Activated naive CD4-positive, alpha-beta T cell treated with anti-CD3 and anti-CD28 coated beads for 36 hours (primary cell): ENCODE measurements around the gene PCDHGA6. TPM values are rescaled to one million over a fixed set of nuclear protein-coding genes. Genes with fewer than 3 reads are reported as not detected.
"Not testable (repeated sequence)": the region's sequence is repeated elsewhere in the genome, so short reads cannot be mapped to it uniquely, and the experiment has no call there.

ENCODE experiments used
- CTCF ChIA-PET: fragments of 350-600 bp; sonication (Branson Sonifier 250); formaldehyde crosslinking; loops from one replicate; lab custom pipeline; 2021; ENCODE audit warnings: antibody characterized with exemption; lab: Charles Lee
- DNase-seq: peaks from one replicate; pipeline ENCODE4 v3.0.0-alpha.2; 2020
- H3K27ac Mint-ChIP-seq: one replicate; pipeline ENCODE4 v1.8.0; 2021; ENCODE audit warnings: mild to moderate bottlenecking, mixed read lengths
- H3K27me3 Mint-ChIP-seq: one replicate; pipeline ENCODE4 v1.8.0; 2021; ENCODE audit warnings: low read depth, mixed read lengths
- H3K36me3 Mint-ChIP-seq: one replicate; pipeline ENCODE4 v1.8.0; 2021; ENCODE audit warnings: low read depth, mixed read lengths
- H3K4me1 Mint-ChIP-seq: one replicate; pipeline ENCODE4 v1.8.0; 2021; ENCODE audit warnings: low read depth, mixed read lengths
- H3K4me3 Mint-ChIP-seq: one replicate; pipeline ENCODE4 v1.8.0; 2021; ENCODE audit warnings: mild to moderate bottlenecking, moderate library complexity, mixed read lengths
- H3K9me3 Mint-ChIP-seq: one replicate; pipeline ENCODE4 v1.8.0; 2021; ENCODE audit warnings: mixed read lengths
- intact Hi-C: fragments of 100-400 bp; cut with micrococcal nuclease; formaldehyde crosslinking; loops from one replicate; pipeline ENCODE4 v1.15.1; 2023
- total RNA-seq, 2 experiments: library from RNA; stranded (reverse); gene quantifications; one replicate each; pipeline ENCODE4 v1.2.3, GENCODE V29; 2021

The PCDHGA6 gene
- total RNA-seq, 2 experiments from 2014 or later: 0.05 to 0.07 TPM

DNA sequence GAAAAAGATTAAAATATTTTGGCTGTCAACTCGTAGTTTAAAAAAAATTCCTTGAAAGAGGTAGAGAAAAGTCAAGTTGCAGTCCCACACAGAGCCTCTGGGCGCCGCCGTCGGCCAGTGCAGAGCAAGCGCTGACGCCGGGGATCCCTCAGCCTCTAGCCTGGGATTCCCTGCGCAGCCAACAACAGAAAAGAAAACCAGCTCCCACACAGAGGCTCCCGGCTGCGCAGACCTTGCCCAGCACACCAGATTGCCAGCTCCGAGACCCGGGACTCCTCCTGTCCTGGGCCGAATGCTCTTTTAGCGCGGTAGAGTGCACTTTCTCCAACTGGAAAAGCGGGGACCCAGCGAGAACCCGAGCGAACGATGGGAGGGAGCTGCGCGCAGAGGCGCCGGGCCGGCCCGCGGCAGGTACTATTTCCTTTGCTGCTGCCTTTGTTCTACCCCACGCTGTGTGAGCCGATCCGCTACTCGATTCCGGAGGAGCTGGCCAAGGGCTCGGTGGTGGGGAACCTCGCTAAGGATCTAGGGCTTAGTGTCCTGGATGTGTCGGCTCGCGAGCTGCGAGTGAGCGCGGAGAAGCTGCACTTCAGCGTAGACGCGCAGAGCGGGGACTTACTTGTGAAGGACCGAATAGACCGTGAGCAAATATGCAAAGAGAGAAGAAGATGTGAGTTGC lies 43.9 kb downstream of the PCDHGA6 start, which contains the start of gene PCDHGB7:
Gene PCDHGB7, plus strand, starts transcription at position 184 of the 679 bp plus-strand sequence. Its CDS starts 183 bp downstream, at position 367.
- H3K36me3 Mint-ChIP-seq: peaks cover 33% of the 10 kb centered on the region
- CTCF ChIA-PET: interaction anchor here (0.9 to 7.2 kb wide), 5 partner anchors 9 to 149 kb away, joined by 3 to 45 read pairs (median 7); partner anchors contain the start of gene PCDHGB6
- H3K27ac Mint-ChIP-seq: not testable (repeated sequence)

GRCh38 chr5:141419074-141419880 lies 45.6 kb downstream of the PCDHGA6 start:
- peaks cover 73% of the 10 kb centered on the region for H3K27me3 Mint-ChIP-seq
- no peak for DNase-seq
- peaks cover 31% of the 10 kb centered on the region for H3K36me3 Mint-ChIP-seq
- peak overlapping the region; percentile 2 for H3K27ac Mint-ChIP-seq
- CTCF ChIA-PET: interaction anchor here (0.6 to 7.2 kb wide), 3 partner anchors 94 to 145 kb away, joined by 3 to 45 read pairs (median 13); no protein-coding TSS in a partner anchor
- H3K4me3 Mint-ChIP-seq: no peak overlapping the region
- intact Hi-C loops: loop anchor here (10.0 kb wide), 1 partner anchor 456 kb away; the partner anchor contains the start of gene PCDH1
- H3K9me3 Mint-ChIP-seq: peaks cover 32% of the 10 kb centered on the region
- H3K4me1 Mint-ChIP-seq: peaks cover 7% of the 10 kb centered on the region

More for the DNA sequence above, 43.9 kb downstream of the PCDHGA6 start, which contains the start of gene PCDHGB7:
- Mint-ChIP-seq H3K4me3 (peak within 1 kb of the TSS; percentile 67), H3K27me3 (peaks cover 78% of the 10 kb centered on the region), H3K9me3 (peaks cover 28% of the 10 kb centered on the region), H3K4me1 (peaks cover 16% of the 10 kb centered on the region)
- DNase-seq: peak; percentile 75
- intact Hi-C loops: loop anchor here (1.0 to 10.0 kb wide), 3 partner anchors 13 to 457 kb away; partner anchors contain the start of genes PCDH1 and PCDHGA12

DNA sequence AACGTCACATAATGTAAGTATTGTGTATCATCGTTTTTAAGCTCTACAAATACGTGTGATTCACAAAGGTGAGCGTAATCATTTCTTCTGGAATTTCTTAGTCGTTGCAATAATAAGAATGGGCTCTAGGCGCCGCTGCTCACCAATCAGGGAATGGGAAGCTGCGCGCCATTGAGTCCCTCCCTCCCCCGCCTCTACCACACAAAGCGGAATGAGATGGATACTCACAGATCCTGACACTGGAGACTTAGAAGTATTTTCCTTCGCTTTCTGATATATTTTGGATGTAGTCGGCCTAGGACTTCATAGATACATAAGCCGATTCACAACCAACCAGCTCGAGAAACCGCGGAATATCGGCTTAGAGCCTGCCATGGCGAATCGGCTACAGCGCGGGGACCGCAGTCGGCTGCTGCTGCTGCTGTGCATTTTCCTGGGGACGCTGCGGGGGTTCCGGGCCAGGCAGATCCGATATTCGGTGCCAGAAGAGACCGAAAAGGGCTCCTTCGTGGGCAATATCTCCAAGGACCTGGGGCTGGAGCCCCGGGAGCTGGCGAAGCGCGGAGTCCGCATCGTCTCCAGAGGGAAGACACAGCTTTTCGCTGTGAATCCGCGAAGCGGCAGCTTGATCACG lies 47.3 kb downstream of the PCDHGA6 start, which contains the start of gene PCDHGA11:
Gene PCDHGA11, plus strand, starts transcription at position 197 of the 634 bp plus-strand sequence. Its CDS starts 177 bp downstream, at position 374.
- H3K4me3 Mint-ChIP-seq: peak within 1 kb of the TSS; percentile 77
- intact Hi-C loops: loop anchor here (1.0 to 5.0 kb wide), 4 partner anchors 49 to 103 kb away; partner anchors contain the start of genes PCDHGA6, PCDHGB3 and PCDHGC3
- peaks cover 28% of the 10 kb centered on the region for H3K9me3 Mint-ChIP-seq
- H3K27ac Mint-ChIP-seq: no peak within 1 kb of the TSS
- peaks cover 25% of the 10 kb centered on the region for H3K36me3 Mint-ChIP-seq
- peak; percentile 71 for DNase-seq
- peaks cover 69% of the 10 kb centered on the region for H3K27me3 Mint-ChIP-seq
- peaks cover 3% of the 10 kb centered on the region for H3K4me1 Mint-ChIP-seq
- CTCF ChIA-PET: interaction anchor here (0.7 to 2.2 kb wide), 26 partner anchors 8 to 249 kb away, joined by 3 to 34 read pairs (median 4); partner anchors contain the start of genes PCDHGA10, PCDHGA12, PCDHGA5 and PCDHGA6

- H3K4me1 Mint-ChIP-seq: peaks cover 3% of the 10 kb centered on the region
- no peak for DNase-seq
- CTCF ChIA-PET: interaction anchor here (0.7 to 2.2 kb wide), 22 partner anchors 9 to 146 kb away, joined by 3 to 34 read pairs (median 5); partner anchors contain the start of genes PCDHGA10, PCDHGA12, PCDHGA5 and PCDHGA8
- no peak overlapping the region for H3K27ac Mint-ChIP-seq
- peak overlapping the region; percentile 77 for H3K4me3 Mint-ChIP-seq
- peaks cover 22% of the 10 kb centered on the region for H3K36me3 Mint-ChIP-seq
- peaks cover 70% of the 10 kb centered on the region for H3K27me3 Mint-ChIP-seq
- H3K9me3 Mint-ChIP-seq: peaks cover 28% of the 10 kb centered on the region
- intact Hi-C loops: loop anchor here (1.0 to 5.0 kb wide), 4 partner anchors 49 to 103 kb away; partner anchors contain the start of genes PCDHGA6, PCDHGB3 and PCDHGC3
Measured at GRCh38 chr5:141421489-141421855, 47.8 kb downstream of the PCDHGA6 start.

DNA sequence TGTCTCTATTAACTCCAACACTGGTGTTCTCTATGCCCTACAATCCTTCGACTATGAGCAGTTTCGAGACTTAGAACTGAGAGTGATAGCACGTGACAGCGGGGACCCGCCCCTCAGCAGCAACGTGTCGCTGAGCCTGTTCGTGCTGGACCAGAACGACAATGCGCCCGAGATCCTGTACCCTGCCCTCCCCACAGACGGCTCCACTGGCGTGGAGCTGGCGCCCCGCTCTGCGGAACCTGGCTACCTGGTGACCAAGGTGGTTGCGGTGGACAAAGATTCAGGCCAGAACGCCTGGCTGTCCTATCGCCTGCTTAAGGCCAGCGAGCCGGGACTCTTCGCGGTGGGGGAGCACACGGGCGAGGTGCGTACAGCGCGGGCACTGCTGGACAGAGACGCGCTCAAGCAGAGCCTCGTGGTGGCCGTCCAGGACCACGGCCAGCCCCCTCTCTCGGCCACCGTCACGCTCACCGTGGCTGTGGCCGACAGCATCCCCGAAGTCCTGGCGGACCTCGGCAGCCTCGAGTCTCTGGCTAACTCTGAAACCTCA lies 49.1 kb downstream of the PCDHGA6 start:
- H3K27ac Mint-ChIP-seq: no peak overlapping the region
- CTCF ChIA-PET: interaction anchor here (0.6 kb wide), 1 partner anchor 102 kb away, joined by 5 read pairs; no protein-coding TSS in a partner anchor
- peaks cover 3% of the 10 kb centered on the region for H3K4me1 Mint-ChIP-seq
- no peak overlapping the region for H3K4me3 Mint-ChIP-seq
- intact Hi-C loops: loop anchor here (5.0 kb wide), 2 partner anchors 51 to 54 kb away; partner anchors contain the start of genes PCDHGA6, PCDHGB3 and PCDHGC3
- peaks cover 21% of the 10 kb centered on the region for H3K36me3 Mint-ChIP-seq
- peaks cover 71% of the 10 kb centered on the region for H3K27me3 Mint-ChIP-seq
- no peak for DNase-seq
- H3K9me3 Mint-ChIP-seq: peaks cover 31% of the 10 kb centered on the region

GRCh38 chr5:141427783-141428426 lies 54.2 kb downstream of the PCDHGA6 start:
- CTCF ChIA-PET: interaction anchor here (0.6 kb wide), 2 partner anchors 39 to 40 kb away, joined by 3 to 8 read pairs; partner anchors contain the start of gene PCDHGB4
- H3K27ac Mint-ChIP-seq: no peak overlapping the region
- H3K4me1 Mint-ChIP-seq: peaks cover 15% of the 10 kb centered on the region
- no peak for DNase-seq
- no peak overlapping the region for H3K4me3 Mint-ChIP-seq
- H3K36me3 Mint-ChIP-seq: peaks cover 19% of the 10 kb centered on the region
- H3K9me3 Mint-ChIP-seq: peaks cover 20% of the 10 kb centered on the region
- peaks cover 57% of the 10 kb centered on the region for H3K27me3 Mint-ChIP-seq
- intact Hi-C loops: no loop called here

Other genes starting within 250 kb of the PCDHGA6 start
- gene PCDHB5, start 238.7 kb upstream of the PCDHGA6 start, total RNA-seq: not detected
- not detected for gene PCDHB6, start 223.8 kb upstream of the PCDHGA6 start, total RNA-seq
- not detected for gene PCDHB7, start 201.2 kb upstream of the PCDHGA6 start, total RNA-seq
- gene PCDHB8, start 196.1 kb upstream of the PCDHGA6 start, total RNA-seq: not detected
- not detected for gene PCDHB16, start 191.5 kb upstream of the PCDHGA6 start, total RNA-seq
- not detected for gene PCDHB9, start 186.7 kb upstream of the PCDHGA6 start, total RNA-seq
- not detected for gene PCDHB10, start 181.5 kb upstream of the PCDHGA6 start, total RNA-seq
- gene PCDHB11, start 174.3 kb upstream of the PCDHGA6 start, total RNA-seq: not detected
- gene PCDHB12, start 165.2 kb upstream of the PCDHGA6 start, total RNA-seq: not detected
- not detected for gene PCDHB13, start 160.0 kb upstream of the PCDHGA6 start, total RNA-seq
- gene PCDHB14, start 150.5 kb upstream of the PCDHGA6 start, total RNA-seq: not detected
- not detected for gene PCDHB15, start 128.5 kb upstream of the PCDHGA6 start, total RNA-seq
- not detected for gene SLC25A2, start 69.8 kb upstream of the PCDHGA6 start, total RNA-seq
- gene TAF7, start 53.1 kb upstream of the PCDHGA6 start, total RNA-seq: 10 to 100 TPM; 57.0 to 57.9 TPM
- not detected for gene PCDHGA1, start 43.4 kb upstream of the PCDHGA6 start, total RNA-seq
- gene PCDHGA2, start 35.1 kb upstream of the PCDHGA6 start, total RNA-seq: not detected
- gene PCDHGA3, start 30.1 kb upstream of the PCDHGA6 start, total RNA-seq: not detected
- not detected for gene PCDHGB1, start 23.8 kb upstream of the PCDHGA6 start, total RNA-seq
- gene PCDHGA4, start 18.9 kb upstream of the PCDHGA6 start, total RNA-seq: not detected
- not detected for gene PCDHGB2, start 13.9 kb upstream of the PCDHGA6 start, total RNA-seq
- gene PCDHGA5, start 9.7 kb upstream of the PCDHGA6 start, total RNA-seq: under 1 TPM in 1 of 2 experiments, not detected in 1; 0.05 TPM
- under 1 TPM in 1 of 2 experiments, not detected in 1; 0.07 TPM for gene PCDHGB3, start 3.6 kb upstream of the PCDHGA6 start, total RNA-seq
- not detected for gene PCDHGA7, start 8.9 kb downstream of the PCDHGA6 start, total RNA-seq
- gene PCDHGB4, start 13.8 kb downstream of the PCDHGA6 start, total RNA-seq: not detected
- not detected for gene PCDHGA8, start 18.7 kb downstream of the PCDHGA6 start, total RNA-seq
- gene PCDHGB5, start 24.1 kb downstream of the PCDHGA6 start, total RNA-seq: under 1 TPM in 1 of 2 experiments, not detected in 1; 0.12 TPM
- gene PCDHGA9, start 28.9 kb downstream of the PCDHGA6 start, total RNA-seq: under 1 TPM in 1 of 2 experiments, not detected in 1; 0.07 TPM
- gene PCDHGB6, start 34.1 kb downstream of the PCDHGA6 start, total RNA-seq: under 1 TPM in 1 of 2 experiments, not detected in 1; 0.05 TPM
- gene PCDHGA10, start 39.1 kb downstream of the PCDHGA6 start, total RNA-seq: under 1 TPM in 1 of 2 experiments, not detected in 1; 0.05 TPM
- gene PCDHGB7, start 43.8 kb downstream of the PCDHGA6 start, total RNA-seq: not detected
- gene PCDHGA11, start 47.2 kb downstream of the PCDHGA6 start, total RNA-seq: under 1 TPM; 0.10 to 0.17 TPM
- not detected for gene PCDHGA12, start 56.6 kb downstream of the PCDHGA6 start, total RNA-seq
- under 1 TPM; 0.12 to 0.17 TPM for gene PCDHGC3, start 102.1 kb downstream of the PCDHGA6 start, total RNA-seq
- not detected for gene PCDHGC4, start 111.1 kb downstream of the PCDHGA6 start, total RNA-seq
- gene PCDHGC5, start 115.2 kb downstream of the PCDHGA6 start, total RNA-seq: not detected
- gene DIAPH1, start 245.1 kb downstream of the PCDHGA6 start, total RNA-seq: 100 to 1,000 TPM; 165 to 169 TPM